Measurements from ENCODE around the gene NPIPB2. TPM values are rescaled to one million over a fixed set of nuclear protein-coding genes. Genes with fewer than 3 reads are reported as not detected.
A peak's percentile ranks its signal among the peaks of the same experiment; 100 is the strongest.
"Not testable (repeated sequence)": the region's sequence is repeated elsewhere in the genome, so short reads cannot be mapped to it uniquely, and the experiment has no call there.

NPIPB2 gene
- total RNA-seq, 4 donors from 2014 or later: 4.7 to 48.8 (median 16.7) TPM

DNA sequence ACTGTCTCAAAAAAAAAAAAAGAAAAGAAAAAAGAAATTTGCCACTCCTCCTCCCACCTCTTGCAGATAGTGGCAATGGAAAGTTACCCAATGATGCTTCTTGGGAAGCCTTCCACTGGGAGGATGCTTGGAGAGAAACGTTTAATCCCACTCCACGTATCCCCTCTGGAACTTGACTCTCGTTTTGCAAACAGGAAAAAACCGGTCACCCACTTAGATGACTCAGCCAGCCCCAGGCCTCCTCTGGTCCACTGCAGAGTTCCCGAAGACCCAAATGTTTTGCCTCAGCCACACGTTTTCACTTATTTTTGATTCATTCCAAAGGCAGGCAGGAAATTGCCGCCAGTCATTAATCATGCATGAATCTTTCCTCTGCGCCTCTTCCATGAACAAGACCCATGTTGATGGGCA, 13.9 kb upstream of the NPIPB2 start:
- Histone ChIP-seq H3K4me1 (no peaks in the 10 kb centered on the region), H3K27ac (no peak overlapping the region), H3K9me3 (no peaks in the 10 kb centered on the region), H3K36me3 (no peaks in the 10 kb centered on the region), H3K27me3 (no peaks in the 10 kb centered on the region), H3K4me3 (no peak overlapping the region)
- DNase-seq: no peak
- TF ChIP-seq POLR2A (IDR thresholded peaks at IDR 0.05) (no peak), CTCF (IDR thresholded peaks at IDR 0.05) (no peak)

DNA sequence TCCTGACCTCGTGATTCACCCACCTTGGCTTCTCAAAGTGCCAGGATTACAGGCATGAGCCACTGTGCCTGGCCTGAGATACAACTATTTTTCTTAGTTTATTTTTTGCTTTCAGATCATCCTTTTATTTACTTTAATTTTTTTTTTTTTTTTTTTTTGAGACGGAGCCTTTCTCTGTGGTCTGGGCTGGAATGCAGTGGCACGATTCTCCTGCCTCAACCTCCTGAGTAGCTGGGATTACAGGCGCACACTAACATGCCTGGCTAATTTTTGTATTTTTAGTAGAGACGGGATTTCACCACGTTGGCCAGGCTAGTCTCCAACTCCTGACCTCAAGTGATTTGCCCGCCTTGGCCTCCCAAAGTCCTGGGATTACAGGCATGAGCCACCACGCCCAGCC, 11.7 kb upstream of the NPIPB2 start:
- not testable (repeated sequence) for H3K27ac ChIP-seq, H3K36me3 ChIP-seq, H3K9me3 ChIP-seq, H3K4me1 ChIP-seq, DNase-seq, H3K27me3 ChIP-seq, H3K4me3 ChIP-seq

- no peaks in the 10 kb centered on the region for H3K27me3 ChIP-seq
- no peaks in the 10 kb centered on the region for H3K36me3 ChIP-seq
- H3K4me1 ChIP-seq: no peaks in the 10 kb centered on the region
- H3K27ac ChIP-seq: no peak overlapping the region
- no peak for DNase-seq
- H3K9me3 ChIP-seq: no peaks in the 10 kb centered on the region
- TF ChIP-seq POLR2A (IDR thresholded peaks at IDR 0.05): no peak
- no peak for TF ChIP-seq CTCF (IDR thresholded peaks at IDR 0.05)
- no peak overlapping the region for H3K4me3 ChIP-seq
These were observed 8.5 kb upstream of the NPIPB2 start for GRCh38 chr16:11950388-11950787.

GRCh38 chr16:11949527-11949926, 7.7 kb upstream of the NPIPB2 start:
- H3K9me3 ChIP-seq: no peaks in the 10 kb centered on the region
- no peak overlapping the region for H3K27ac ChIP-seq
- H3K4me3 ChIP-seq: no peak overlapping the region
- DNase-seq: peak in 1 of 3 donors; percentile 60
- no peaks in the 10 kb centered on the region for H3K36me3 ChIP-seq
- TF ChIP-seq CTCF (IDR thresholded peaks at IDR 0.05): peak in 4 of 6 experiments; percentile 40 to 54 (median 42)
- no peak for TF ChIP-seq POLR2A (IDR thresholded peaks at IDR 0.05)
- no peaks in the 10 kb centered on the region for H3K4me1 ChIP-seq
- no peaks in the 10 kb centered on the region for H3K27me3 ChIP-seq

GRCh38 chr16:11948819-11949218, 7.0 kb upstream of the NPIPB2 start:
- TF ChIP-seq CTCF (IDR thresholded peaks at IDR 0.05): no peak
- TF ChIP-seq POLR2A (IDR thresholded peaks at IDR 0.05): no peak
- Histone ChIP-seq H3K27me3 (no peaks in the 10 kb centered on the region), H3K36me3 (no peaks in the 10 kb centered on the region), H3K4me3 (no peak overlapping the region), H3K27ac (no peak overlapping the region), H3K9me3 (no peaks in the 10 kb centered on the region), H3K4me1 (no peaks in the 10 kb centered on the region)
- no peak for DNase-seq

DNA sequence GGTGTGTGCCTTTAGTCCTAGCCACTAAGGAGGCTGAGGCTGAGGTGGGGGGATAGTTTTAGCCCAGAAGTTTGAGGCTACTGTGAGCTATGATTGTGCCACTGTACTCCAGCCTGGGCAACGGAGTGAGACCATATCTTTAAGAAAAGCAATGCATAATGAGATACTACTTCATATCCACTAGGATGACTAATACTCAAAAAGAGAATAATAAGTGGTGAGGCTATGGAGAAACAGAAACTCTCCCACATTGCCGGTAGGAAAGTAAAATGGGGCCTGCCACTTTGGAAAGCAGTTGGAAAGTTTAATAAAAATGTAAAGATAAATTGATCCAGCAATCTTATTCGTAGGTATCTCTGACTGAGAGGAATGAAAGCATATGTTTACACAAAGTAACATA, 4.6 kb upstream of the NPIPB2 start:
- TF ChIP-seq CTCF (IDR thresholded peaks at IDR 0.05) (no peak), POLR2A (IDR thresholded peaks at IDR 0.05) (no peak)
- H3K9me3 ChIP-seq: no peaks in the 10 kb centered on the region
- H3K4me3 ChIP-seq: no peak overlapping the region
- no peaks in the 10 kb centered on the region for H3K4me1 ChIP-seq
- no peaks in the 10 kb centered on the region for H3K27me3 ChIP-seq
- no peak overlapping the region for H3K27ac ChIP-seq
- no peak for DNase-seq
- H3K36me3 ChIP-seq: no peaks in the 10 kb centered on the region

DNA sequence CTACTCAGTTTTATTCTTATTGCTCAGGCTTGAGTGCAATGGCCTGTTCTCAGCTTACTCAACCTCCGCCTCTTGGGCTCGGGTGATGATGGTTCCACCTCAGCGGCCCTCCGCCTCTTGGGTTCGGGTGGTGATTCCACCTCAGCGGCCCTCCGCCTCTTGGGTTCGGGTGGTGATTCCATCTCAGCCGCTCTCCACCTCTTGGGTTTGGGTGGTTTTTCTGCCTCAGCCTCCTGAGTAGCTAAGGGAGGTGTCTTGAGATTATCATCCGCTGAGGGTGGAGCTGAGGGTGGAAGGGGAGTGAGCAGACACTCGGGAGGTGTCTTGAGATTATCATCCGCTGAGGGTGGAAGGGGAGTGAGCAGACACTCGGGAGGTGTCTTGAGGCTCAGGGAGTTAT, 14.5 kb downstream of the NPIPB2 start:
- H3K27me3 ChIP-seq, H3K27ac ChIP-seq, H3K36me3 ChIP-seq, H3K4me3 ChIP-seq, DNase-seq, H3K9me3 ChIP-seq, H3K4me1 ChIP-seq: not testable (repeated sequence)

DNA sequence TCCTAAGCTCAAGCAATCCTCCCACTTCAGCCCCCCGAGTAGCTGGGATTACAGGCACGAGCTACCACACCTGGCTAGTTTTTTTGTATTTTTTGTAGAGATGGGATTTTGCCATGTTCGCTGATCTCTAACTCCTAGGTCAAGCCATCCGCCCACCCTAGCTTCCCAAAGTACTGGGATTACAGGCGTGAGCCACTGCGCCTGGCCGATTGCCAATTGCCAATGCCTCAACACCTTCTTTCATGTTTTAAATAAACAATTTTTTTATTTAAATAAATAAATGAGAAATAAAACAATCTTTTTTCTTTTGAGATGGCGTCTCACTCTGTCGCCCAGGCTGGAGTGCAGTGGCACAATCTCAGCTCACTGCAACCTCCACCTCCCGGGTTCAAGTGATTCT, 17.8 kb downstream of the NPIPB2 start:
- DNase-seq, H3K4me3 ChIP-seq: not testable (repeated sequence)

More for the DNA sequence above, 17.8 kb downstream of the NPIPB2 start:
- not testable (repeated sequence) for H3K9me3 ChIP-seq, H3K27ac ChIP-seq, H3K36me3 ChIP-seq, H3K27me3 ChIP-seq, H3K4me1 ChIP-seq

All from Peyer's patch (tissue), 4 donors.